Heart right ventricle (tissue), 16 donors: ENCODE results near the gene CDKAL1. TPM values are rescaled to one million over a fixed set of nuclear protein-coding genes. Genes with fewer than 3 reads are reported as not detected.

Experiments used
- ATAC-seq, 8 donors: fragments of 200-7000 bp; cut with Tn5 transposase; one replicate each; pipeline ENCODE4 v1.9.1; 2020; ENCODE audit warnings: mild to moderate bottlenecking in 8 of 8, moderate library complexity in 8 of 8, moderate number of reproducible peaks in 1 of 8
- DNase-seq, 2 donors: peaks; one replicate each; pipeline ENCODE4 v3.0.0-alpha.2; 2020
- H3K27ac ChIP-seq, 10 donors: fragments of 200-600 bp; sonication (generic) in 2 of 10; one replicate each; pipeline versions ENCODE4 v1.5.0 to v1.8.0; 2020 to 2022; ENCODE audit warnings: mild to moderate bottlenecking in 3 of 10
- H3K27me3 ChIP-seq, 7 donors: fragments of 200-600 bp; one replicate each; pipeline ENCODE4 v1.8.0; 2021 to 2022; ENCODE audit warnings: mild to moderate bottlenecking in 2 of 7
- H3K36me3 ChIP-seq, 9 donors: fragments of 200-600 bp; sonication (generic) in 1 of 9; one replicate each; pipeline versions ENCODE4 v1.5.0 to v1.8.0; 2020 to 2022; ENCODE audit warnings: mild to moderate bottlenecking in 2 of 9
- H3K4me1 ChIP-seq, 9 donors: fragments of 200-600 bp; sonication (generic) in 1 of 9; one replicate each; pipeline versions ENCODE4 v1.5.0 to v1.8.0; 2020 to 2022; ENCODE audit warnings: mild to moderate bottlenecking in 4 of 9
- H3K4me3 ChIP-seq, 10 donors: fragments of 200-600 bp; sonication (generic) in 2 of 10; one replicate each; pipeline versions ENCODE4 v1.5.0 to v1.8.0; 2020 to 2022; ENCODE audit warnings: mild to moderate bottlenecking in 7 of 10, moderate library complexity in 2 of 10
- H3K9me3 ChIP-seq, 11 donors: fragments of 200-600 bp in 10 of 11; sonication (generic) in 2 of 11; one replicate each; pipeline versions ENCODE4 v1.5.0 to v1.8.0; 2013 to 2022; ENCODE audit warnings: mild to moderate bottlenecking in 2 of 11, control low read depth in 1 of 11, moderate library complexity in 1 of 11
- WGBS, 2 donors: extraction: QIAGEN DNeasy Blood & Tissue Kit; methylation state at CpG; one replicate each; pipeline ENCODE4 v1.1.7; 2013; ENCODE audit warnings: inconsistent platforms in 1 of 2; 5-methylcytosine and 5-hydroxymethylcytosine counted together
- intact Hi-C, 10 donors: fragments of 100-400 bp; cut with DNase I; formaldehyde crosslinking; loops; one replicate each; pipeline versions ENCODE4 v1.11.1 to v1.14.2; 2022
- polyA plus RNA-seq, 2 donors: library from polyadenylated mRNA; stranded (reverse); fragments of 200-250 nt; gene quantifications; one replicate each; pipeline ENCODE4 v1.2.3, GENCODE V29; 2013
- total RNA-seq, 10 donors: library from RNA; stranded (reverse); fragmentation: NEBNext Ultra II Directional in 3 of 10; extraction: Animal tissue kit (Norgen Biotek cat#: 25700) in 3 of 10; gene quantifications; one replicate each; pipeline versions ENCODE4 v1.2.1 to v1.2.4, GENCODE V29; 2021 to 2023
- TF ChIP-seq, protein P1 (sequence below), 9 donors: fragments of 200-600 bp; sonication (generic) in 2 of 9; IDR thresholded peaks; one replicate each; pipeline versions ENCODE4 v1.5.0 to v1.8.0; 2021 to 2022; ENCODE audit warnings: antibody characterized with exemption in 9 of 9, mild to moderate bottlenecking in 5 of 9, moderate library complexity in 1 of 9
- donor health status: Arrhythmogenic right ventricular cardiomyopathy.
- donor health status: ischemic (EF 13 %, LVEDD 7.1; RV severe dilation, severe dysfunction).
- donor health status: healthy with polysubstance abuse.
- donor health status: DM: no; HTN: yes; CAD: no.
- donor health status: DM: no; HTN: no; CAD: no.
- donor health status: ischemic (EF 25% LVEDD 6.9; RV normal size, moderate dysfunction).
- donor health status: ischemic (EF 25% LVEDD 5.7; RV mildly dilated, moderate dysfunction).
- donor health status: healthy.
- donor health status: DM: yes; HTN: yes; CAD: no.
- donor health status: Ischemic cardiomyopathy.
- donor health status: ischemic (EF 35%, LVEDD 5.7; RV mildly dilated, moderate dysfunction).
- donor health status: nonischemic (EF 11% LVEDD 7.7; RV severe dilation, severe dysfunction).
- donor health status: DM: yes; HTN: yes; CAD: no.
- donor health status: PGD.
- donor health status: ischemic (EF 29% LVEDD 5.4; RV normal size, mild dysfunction).
- donor health status: nonischemic (EF 23%, LVEDD 6.1; RV moderate dilation, normal function).

Gene CDKAL1
- total and polyA plus RNA-seq, 12 donors = 3.2 to 14.0 (median 10.6) TPM

DNA sequence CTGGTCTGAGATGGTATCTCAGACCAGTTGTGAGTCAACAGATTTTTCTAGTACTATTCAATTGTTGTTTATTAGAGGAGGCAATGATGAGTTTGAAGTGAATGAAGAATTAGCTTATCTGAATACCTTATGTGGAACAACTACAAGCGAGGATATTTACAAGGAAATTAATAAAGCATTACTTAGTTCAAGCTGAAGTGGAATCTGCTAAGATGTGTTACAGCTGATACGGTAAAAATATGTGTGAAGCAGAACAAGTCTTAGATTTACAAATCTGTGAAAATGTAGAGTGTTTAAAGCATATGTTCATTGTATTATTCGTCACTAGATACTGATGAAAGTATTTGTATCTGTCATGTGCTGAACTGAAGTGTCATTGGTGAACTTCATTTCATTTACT is 272.4 kb downstream of the CDKAL1 start:
- no peak for DNase-seq
- 66 to 99% methylated on average over 3 of the region's 3 CpGs for WGBS, 2 donors
- H3K27ac ChIP-seq = no peak overlapping the region
- peaks cover 0 to 20% (median 13%) of the 10 kb centered on the region in 11 donors for H3K9me3 ChIP-seq
- ATAC-seq = no peak
- H3K4me1 ChIP-seq = peaks cover 0 to 36% (median 14%) of the 10 kb centered on the region in 9 donors
- H3K36me3 ChIP-seq = no peaks in the 10 kb centered on the region
- TF ChIP-seq, protein P1, sequence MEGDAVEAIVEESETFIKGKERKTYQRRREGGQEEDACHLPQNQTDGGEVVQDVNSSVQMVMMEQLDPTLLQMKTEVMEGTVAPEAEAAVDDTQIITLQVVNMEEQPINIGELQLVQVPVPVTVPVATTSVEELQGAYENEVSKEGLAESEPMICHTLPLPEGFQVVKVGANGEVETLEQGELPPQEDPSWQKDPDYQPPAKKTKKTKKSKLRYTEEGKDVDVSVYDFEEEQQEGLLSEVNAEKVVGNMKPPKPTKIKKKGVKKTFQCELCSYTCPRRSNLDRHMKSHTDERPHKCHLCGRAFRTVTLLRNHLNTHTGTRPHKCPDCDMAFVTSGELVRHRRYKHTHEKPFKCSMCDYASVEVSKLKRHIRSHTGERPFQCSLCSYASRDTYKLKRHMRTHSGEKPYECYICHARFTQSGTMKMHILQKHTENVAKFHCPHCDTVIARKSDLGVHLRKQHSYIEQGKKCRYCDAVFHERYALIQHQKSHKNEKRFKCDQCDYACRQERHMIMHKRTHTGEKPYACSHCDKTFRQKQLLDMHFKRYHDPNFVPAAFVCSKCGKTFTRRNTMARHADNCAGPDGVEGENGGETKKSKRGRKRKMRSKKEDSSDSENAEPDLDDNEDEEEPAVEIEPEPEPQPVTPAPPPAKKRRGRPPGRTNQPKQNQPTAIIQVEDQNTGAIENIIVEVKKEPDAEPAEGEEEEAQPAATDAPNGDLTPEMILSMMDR (IDR thresholded peaks at IDR 0.05) = no peak
- intact Hi-C loops = no loop called here
- no peak overlapping the region for H3K4me3 ChIP-seq
- no peaks in the 10 kb centered on the region for H3K27me3 ChIP-seq

GRCh38 chr6:20808439-20808838 is 274.2 kb downstream of the CDKAL1 start:
- H3K4me3 ChIP-seq = no peak overlapping the region
- H3K27me3 ChIP-seq = no peaks in the 10 kb centered on the region
- ATAC-seq (no peak), DNase-seq (no peak)
- no peaks in the 10 kb centered on the region for H3K36me3 ChIP-seq
- intact Hi-C loops = no loop called here
- H3K27ac ChIP-seq = peak overlapping the region in 2 of 10 donors; percentile 11 to 43
- 69 to 73% methylated on average over 2 of the region's 2 CpGs for WGBS, 2 donors
- TF ChIP-seq, protein P1 (IDR thresholded peaks at IDR 0.05) = no peak
- peaks cover 0 to 22% (median 13%) of the 10 kb centered on the region in 11 donors for H3K9me3 ChIP-seq
- peaks cover 0 to 36% (median 15%) of the 10 kb centered on the region in 9 donors for H3K4me1 ChIP-seq

DNA sequence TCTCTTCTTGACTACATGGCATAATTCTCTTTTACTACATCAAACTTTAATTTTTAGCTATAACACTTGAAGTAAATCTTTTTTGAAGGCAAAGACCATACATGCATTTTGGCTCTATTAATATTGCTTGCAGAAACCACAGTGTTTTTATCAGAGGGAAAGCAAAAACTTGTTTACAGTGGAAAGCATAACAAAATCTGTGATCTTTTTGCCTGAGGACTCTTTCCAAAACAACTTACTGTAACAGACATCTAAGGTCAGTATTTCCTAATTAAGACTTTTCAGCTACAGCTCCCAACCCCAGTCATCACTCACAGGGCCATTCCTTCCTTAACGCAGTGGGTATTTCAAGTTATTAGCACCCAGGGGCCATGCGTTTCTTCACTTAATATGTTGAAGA is 274.7 kb downstream of the CDKAL1 start:
- no peaks in the 10 kb centered on the region for H3K27me3 ChIP-seq
- DNase-seq (no peak), ATAC-seq (peak in 4 of 8 donors; percentile 41 to 73 (median 57))
- 45 to 52% methylated on average over 2 of the region's 2 CpGs for WGBS, 2 donors
- intact Hi-C loops = no loop called here
- H3K27ac ChIP-seq = peak overlapping the region in 4 of 10 donors; percentile 13 to 43 (median 20)
- H3K36me3 ChIP-seq = no peaks in the 10 kb centered on the region
- H3K4me1 ChIP-seq = peaks cover 0 to 36% (median 15%) of the 10 kb centered on the region in 9 donors
- H3K9me3 ChIP-seq = peaks cover 0 to 27% (median 13%) of the 10 kb centered on the region in 11 donors
- TF ChIP-seq, protein P1 (IDR thresholded peaks at IDR 0.05) = no peak
- H3K4me3 ChIP-seq = no peak overlapping the region

GRCh38 chr6:20810727-20811108 is 276.5 kb downstream of the CDKAL1 start:
- Histone ChIP-seq H3K27ac (peak overlapping the region in 7 of 10 donors; percentile 3 to 56 (median 22)), H3K9me3 (peaks cover 0 to 35% (median 13%) of the 10 kb centered on the region in 11 donors), H3K4me3 (no peak overlapping the region), H3K4me1 (peaks cover 0 to 25% (median 14%) of the 10 kb centered on the region in 9 donors), H3K36me3 (peaks cover 0 to 3% (median 0%) of the 10 kb centered on the region in 9 donors), H3K27me3 (no peaks in the 10 kb centered on the region)
- intact Hi-C loops = no loop called here
- TF ChIP-seq, protein P1 (IDR thresholded peaks at IDR 0.05) = no peak
- WGBS, 2 donors = 40 to 55% methylated on average over 3 of the region's 3 CpGs
- DNase-seq = peak in 1 of 2 donors; percentile 30
- ATAC-seq = peak in 1 of 8 donors; percentile 22
